Non-pigmented ciliary epithelial cell (primary cell): ENCODE data around the gene JMJD7.

Experiments used
- DNase-seq: peaks from one replicate; pipeline ENCODE4 v3.0.0-alpha.2; 2010; ENCODE audit warnings: low read depth

The JMJD7 gene

GRCh38 chr15:41883484-41883825 lies 55.6 kb downstream of the JMJD7 start:
- DNase-seq, result no peak

GRCh38 chr15:41884458-41884857 lies 56.6 kb downstream of the JMJD7 start:
- no peak for DNase-seq

DNA sequence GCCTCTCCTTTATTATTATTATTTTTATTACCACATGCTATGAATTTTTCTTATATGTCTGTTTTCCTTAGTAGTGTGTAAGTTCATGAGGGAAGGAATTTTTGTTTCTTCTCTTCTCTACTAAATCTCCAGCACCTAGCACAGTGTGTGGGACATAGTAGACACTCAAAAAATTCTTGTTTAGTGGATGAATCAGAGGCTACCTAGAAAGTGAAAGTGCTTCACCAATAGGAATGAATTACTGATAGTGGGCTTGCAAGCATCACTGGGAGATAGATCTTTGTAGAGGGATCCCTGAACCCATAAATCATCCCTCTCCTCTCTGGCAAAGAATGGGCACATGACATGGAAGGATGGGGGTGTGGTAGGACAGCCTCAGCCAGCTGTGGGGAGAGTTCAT lies 57.4 kb downstream of the JMJD7 start:
- DNase-seq, result no peak

DNA sequence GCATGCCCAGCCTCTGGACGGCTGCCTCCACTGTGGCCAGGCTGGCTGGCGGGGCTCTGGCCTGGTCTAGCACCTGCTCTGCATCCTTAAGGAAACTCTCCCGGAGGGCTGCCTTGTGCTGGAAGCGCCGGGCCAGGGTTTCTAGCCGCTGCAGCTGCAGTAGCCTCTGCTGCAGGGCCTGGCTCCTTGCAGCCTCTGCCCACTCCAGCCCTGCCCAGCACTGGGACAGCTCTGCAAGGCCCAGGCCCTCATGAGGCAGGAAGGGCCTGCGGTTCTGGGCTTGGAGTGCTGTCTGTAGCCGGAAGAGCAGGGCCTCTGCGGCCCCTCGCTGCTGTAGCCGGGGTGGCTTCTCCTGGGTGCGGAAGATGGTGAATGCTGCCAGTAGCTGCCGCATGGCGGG lies 57.9 kb downstream of the JMJD7 start:
- no peak for DNase-seq

- DNase-seq, result no peak
Measured at GRCh38 chr15:41886741-41887140, 58.8 kb downstream of the JMJD7 start.

GRCh38 chr15:41887161-41887560 lies 59.3 kb downstream of the JMJD7 start:
- no peak for DNase-seq
